Upper lobe of right lung (tissue), 1 donor: Measurements from ENCODE around the gene TSGA10IP. TPM values are rescaled to one million over a fixed set of nuclear protein-coding genes. Genes with fewer than 3 reads are reported as not detected.
A peak's percentile ranks its signal among the peaks of the same experiment; 100 is the strongest.

ENCODE experiments used
- ATAC-seq: fragments of 200-7000 bp; cut with Tn5 transposase; one replicate; pipeline ENCODE4 v1.9.1; 2020; ENCODE audit warnings: mild to moderate bottlenecking, moderate library complexity
- DNase-seq: peaks from one replicate; pipeline ENCODE4 v3.0.0-alpha.2; 2020
- H3K27ac ChIP-seq: fragments of 200-600 bp; one replicate; pipeline ENCODE4 v1.8.0; 2022
- H3K27me3 ChIP-seq: fragments of 200-600 bp; one replicate; pipeline ENCODE4 v1.8.0; 2022; ENCODE audit warnings: mild to moderate bottlenecking
- H3K36me3 ChIP-seq: fragments of 200-600 bp; one replicate; pipeline ENCODE4 v1.8.0; 2022
- H3K4me1 ChIP-seq: fragments of 200-600 bp; one replicate; pipeline ENCODE4 v1.8.0; 2022
- H3K4me3 ChIP-seq: fragments of 200-600 bp; one replicate; pipeline ENCODE4 v1.8.0; 2022; ENCODE audit warnings: mild to moderate bottlenecking
- H3K9me3 ChIP-seq: fragments of 200-600 bp; one replicate; pipeline ENCODE4 v1.8.0; 2022
- CTCF ChIP-seq: fragments of 200-600 bp; IDR thresholded peaks from one replicate; pipeline ENCODE4 v1.8.0; 2022; ENCODE audit warnings: antibody characterized with exemption
- intact Hi-C: fragments of 100-400 bp; cut with DNase I; formaldehyde crosslinking; loops from one replicate; pipeline ENCODE4 v1.11.0; 2022
- total RNA-seq: library from RNA; stranded (reverse); fragmentation: NEBNext Ultra II Directional; extraction: Animal tissue kit (Norgen Biotek cat#: 25700); gene quantifications from one replicate; pipeline ENCODE4 v1.2.1, GENCODE V29; 2021
- donor health status: DM: no; HTN: yes; CAD: no; lungs with severe emphysema.

Gene TSGA10IP
- total RNA-seq, 1 donor from 2014 or later = not detected

GRCh38 chr11:65919141-65919572, 26.1 kb upstream of the TSGA10IP start, which contains the start of gene DRAP1:
Gene DRAP1 (plus strand): TSS chr11:65919426. CDS start chr11:65919502, 76 bp downstream.
- ATAC-seq = peak; percentile 94
- H3K4me1 ChIP-seq = peaks cover 48% of the 10 kb centered on the region
- no peaks in the 10 kb centered on the region for H3K27me3 ChIP-seq
- no peak for TF ChIP-seq CTCF
- H3K4me3 ChIP-seq = peak within 1 kb of the TSS; percentile 98
- intact Hi-C loops = no loop called here
- peak; percentile 100 for DNase-seq
- no peaks in the 10 kb centered on the region for H3K9me3 ChIP-seq
- peak within 1 kb of the TSS; percentile 94 for H3K27ac ChIP-seq
- H3K36me3 ChIP-seq = peaks cover 16% of the 10 kb centered on the region

GRCh38 chr11:65919573-65920371, 25.5 kb upstream of the TSGA10IP start:
- intact Hi-C loops = loop anchor here (10.0 kb wide), 1 partner anchor 55 kb away; no protein-coding TSS in a partner anchor
- no peaks in the 10 kb centered on the region for H3K27me3 ChIP-seq
- ATAC-seq (peak; percentile 42), DNase-seq (no peak)
- peak overlapping the region; percentile 81 for H3K27ac ChIP-seq
- peak overlapping the region; percentile 98 for H3K4me3 ChIP-seq
- H3K4me1 ChIP-seq = peaks cover 47% of the 10 kb centered on the region
- H3K36me3 ChIP-seq = peaks cover 16% of the 10 kb centered on the region
- H3K9me3 ChIP-seq = no peaks in the 10 kb centered on the region
- no peak for TF ChIP-seq CTCF

GRCh38 chr11:65920372-65920802, 24.9 kb upstream of the TSGA10IP start:
- Histone ChIP-seq H3K27ac (peak overlapping the region; percentile 81), H3K27me3 (no peaks in the 10 kb centered on the region), H3K4me3 (peak overlapping the region; percentile 98), H3K4me1 (peaks cover 40% of the 10 kb centered on the region), H3K36me3 (peaks cover 16% of the 10 kb centered on the region), H3K9me3 (no peaks in the 10 kb centered on the region)
- TF ChIP-seq CTCF = no peak
- intact Hi-C loops = loop anchor here (10.0 kb wide), 1 partner anchor 54 kb away; no protein-coding TSS in a partner anchor
- DNase-seq = peak; percentile 67
- no peak for ATAC-seq

GRCh38 chr11:65921033-65921555, 24.2 kb upstream of the TSGA10IP start:
- peaks cover 16% of the 10 kb centered on the region for H3K36me3 ChIP-seq
- H3K4me3 ChIP-seq = no peak overlapping the region
- no peak for DNase-seq
- H3K9me3 ChIP-seq = no peaks in the 10 kb centered on the region
- ATAC-seq = no peak
- peaks cover 33% of the 10 kb centered on the region for H3K4me1 ChIP-seq
- no peaks in the 10 kb centered on the region for H3K27me3 ChIP-seq
- no peak for TF ChIP-seq CTCF
- intact Hi-C loops = loop anchor here (10.0 kb wide), 1 partner anchor 54 kb away; no protein-coding TSS in a partner anchor
- H3K27ac ChIP-seq = no peak overlapping the region

GRCh38 chr11:65921876-65922275, 23.4 kb upstream of the TSGA10IP start:
- intact Hi-C loops = loop anchor here (10.0 kb wide), 1 partner anchor 53 kb away; no protein-coding TSS in a partner anchor
- H3K4me1 ChIP-seq = peaks cover 26% of the 10 kb centered on the region
- TF ChIP-seq CTCF = no peak
- no peak for DNase-seq
- peaks cover 16% of the 10 kb centered on the region for H3K36me3 ChIP-seq
- no peaks in the 10 kb centered on the region for H3K27me3 ChIP-seq
- H3K4me3 ChIP-seq = no peak overlapping the region
- H3K9me3 ChIP-seq = no peaks in the 10 kb centered on the region
- no peak overlapping the region for H3K27ac ChIP-seq
- no peak for ATAC-seq
